AG08396 (cell line): ENCODE results near the gene BEND3.
"Not testable (repeated sequence)": the region's sequence is repeated elsewhere in the genome, so short reads cannot be mapped to it uniquely, and the experiment has no call there.

ENCODE experiments used
- DNase-seq: peaks from one replicate; pipeline ENCODE4 v3.0.0; 2012; ENCODE audit warnings: low spot score, mixed read lengths

BEND3 gene

DNA sequence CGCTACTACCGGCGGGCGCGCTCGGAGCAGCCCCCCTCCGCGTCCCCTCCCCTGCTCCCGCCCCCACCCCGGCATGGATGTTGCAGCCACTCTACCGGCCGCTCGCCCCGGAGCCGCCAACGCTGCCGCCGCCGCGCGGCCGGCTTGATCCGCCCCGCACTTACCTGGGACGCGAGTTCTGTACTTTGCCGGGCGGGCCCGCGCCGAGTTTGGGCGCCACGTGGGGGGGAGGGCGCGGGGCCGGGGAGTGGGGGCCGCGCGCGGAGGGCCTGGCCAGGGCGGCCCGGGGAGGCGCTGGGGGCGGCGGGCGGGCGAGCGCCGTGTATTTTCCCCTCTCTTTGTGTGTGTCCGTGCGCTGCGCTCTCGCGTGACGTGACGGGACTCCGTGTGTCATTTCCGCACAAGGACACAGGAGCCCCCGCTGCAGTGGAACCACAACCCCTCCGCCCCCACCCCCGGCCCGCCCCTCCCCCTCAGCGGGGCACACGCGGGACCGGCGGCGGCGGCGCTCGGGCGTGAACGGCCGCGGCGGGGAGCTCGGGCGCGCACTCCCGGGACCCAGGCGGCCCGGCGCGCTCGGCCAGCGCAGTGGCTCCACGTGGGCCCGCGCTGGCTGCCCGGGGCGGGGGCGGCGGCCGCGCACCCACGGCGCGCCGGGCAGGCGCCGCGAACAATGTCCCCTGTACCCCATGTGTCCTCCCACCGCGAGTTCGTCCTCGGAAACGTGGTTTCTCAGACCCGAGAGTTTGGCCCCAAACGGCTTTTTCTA, at the start of gene BEND3:
TSS of gene BEND3 (minus strand) at position 590 of the 769 bp plus-strand sequence. CDS start 16,230 bp downstream, outside the sequence.
- peak; percentile 47 for DNase-seq

DNA sequence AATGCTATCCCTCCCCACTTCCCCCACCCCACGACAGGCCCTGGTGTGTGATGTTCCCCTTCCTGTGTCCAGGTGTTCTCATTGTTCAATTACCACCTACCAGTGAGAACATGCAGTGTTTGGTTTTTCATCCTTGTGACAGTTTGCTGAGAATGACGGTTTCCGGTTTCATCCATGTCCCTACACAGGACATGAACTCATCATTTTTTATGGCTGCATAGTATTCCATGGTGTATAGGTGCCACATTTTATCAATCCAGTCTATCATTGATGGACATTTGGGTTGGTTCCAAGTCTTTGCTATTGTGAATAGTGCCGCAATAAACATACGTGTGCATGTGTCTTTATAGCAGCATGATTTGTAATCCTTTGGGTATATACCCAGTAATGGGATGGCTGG, 49.0 kb upstream of the BEND3 start:
- not testable (repeated sequence) for DNase-seq

DNA sequence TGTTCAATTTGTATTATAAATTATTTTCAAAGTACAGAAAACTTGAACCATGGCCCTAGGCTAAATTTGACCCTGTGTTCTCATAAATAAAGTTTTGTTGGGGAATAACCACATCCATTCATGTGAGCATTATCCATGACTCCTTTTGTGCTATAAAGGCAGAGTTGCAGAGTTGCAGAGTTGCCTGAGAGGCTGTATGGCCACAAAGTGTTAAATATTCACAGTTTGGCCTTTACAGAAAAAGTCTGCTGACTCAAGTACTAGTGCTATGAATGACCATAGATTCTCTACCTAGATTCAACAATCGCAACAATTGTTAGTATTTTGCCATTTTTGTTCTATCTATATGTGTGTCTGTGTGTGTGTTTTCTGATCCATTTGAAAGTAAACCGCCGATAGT, 46.2 kb upstream of the BEND3 start:
- DNase-seq: no peak

DNA sequence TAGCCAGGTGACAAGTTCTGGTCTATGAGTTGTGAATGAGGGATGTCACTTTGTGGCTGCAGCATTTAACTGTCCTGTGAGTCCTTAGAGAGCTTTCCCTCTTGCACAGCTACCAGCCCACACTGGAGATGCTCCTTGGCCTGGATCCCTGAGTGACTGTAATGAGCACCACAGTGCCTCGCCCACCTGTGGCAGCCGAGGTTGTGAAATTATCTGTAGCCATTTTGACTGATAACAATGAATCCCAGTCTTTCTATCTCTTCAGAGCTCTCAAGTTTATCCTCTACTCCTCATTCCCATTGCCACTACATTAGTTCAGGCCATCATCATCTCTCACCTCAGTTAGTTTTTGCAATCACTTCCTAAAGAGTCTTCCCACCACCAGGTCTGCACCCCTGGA, 41.3 kb upstream of the BEND3 start:
- DNase-seq: no peak

DNA sequence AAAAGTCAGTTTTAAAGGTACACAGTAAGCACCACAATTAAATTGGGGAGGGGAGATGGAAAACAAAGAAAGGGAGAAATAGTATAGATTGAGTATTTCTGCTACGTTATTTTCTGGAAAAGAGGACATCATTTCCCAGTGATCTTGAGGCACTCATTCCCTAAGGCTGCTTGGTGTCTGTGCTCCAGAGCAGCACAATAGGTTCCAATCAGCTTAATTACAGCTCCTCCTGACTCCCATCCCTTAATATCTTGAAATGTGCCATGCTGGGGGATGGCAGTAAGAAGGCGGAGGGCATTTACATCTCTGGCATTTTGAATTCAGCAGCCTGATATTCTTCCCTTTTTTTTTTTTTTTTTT, 39.5 kb upstream of the BEND3 start:
- DNase-seq: no peak

DNA sequence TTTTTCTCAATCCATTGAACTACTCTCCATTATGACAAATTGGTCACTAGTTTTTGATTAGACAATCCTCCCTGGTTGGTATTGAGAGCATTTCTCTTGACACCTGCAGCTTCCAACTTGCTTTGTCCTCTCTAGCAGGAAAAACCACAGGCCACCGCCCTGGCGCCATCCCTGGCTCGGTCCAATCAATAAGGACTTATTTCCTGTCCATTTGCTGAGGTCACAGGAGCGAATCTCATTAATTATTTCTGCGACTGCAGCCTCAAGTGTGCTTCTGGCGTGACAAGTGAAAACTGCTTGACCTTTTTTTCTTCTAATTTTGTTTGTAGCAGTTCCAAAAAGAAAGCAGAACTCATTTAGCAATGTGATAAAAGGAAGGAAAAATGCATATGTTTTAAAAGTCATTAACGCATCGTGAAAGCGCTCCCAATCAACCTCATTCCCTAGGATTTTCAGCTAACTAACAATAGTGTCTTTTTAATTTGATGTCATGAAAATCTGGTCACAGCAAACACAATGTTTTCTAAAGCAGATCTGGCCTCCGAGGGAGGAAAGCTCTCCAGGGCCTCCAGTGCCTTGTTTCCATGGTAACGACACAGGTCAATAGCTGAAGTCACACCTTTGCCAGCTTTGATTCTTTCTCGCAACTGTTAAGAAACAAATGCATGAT, 39.0 kb upstream of the BEND3 start:
- no peak for DNase-seq

DNA sequence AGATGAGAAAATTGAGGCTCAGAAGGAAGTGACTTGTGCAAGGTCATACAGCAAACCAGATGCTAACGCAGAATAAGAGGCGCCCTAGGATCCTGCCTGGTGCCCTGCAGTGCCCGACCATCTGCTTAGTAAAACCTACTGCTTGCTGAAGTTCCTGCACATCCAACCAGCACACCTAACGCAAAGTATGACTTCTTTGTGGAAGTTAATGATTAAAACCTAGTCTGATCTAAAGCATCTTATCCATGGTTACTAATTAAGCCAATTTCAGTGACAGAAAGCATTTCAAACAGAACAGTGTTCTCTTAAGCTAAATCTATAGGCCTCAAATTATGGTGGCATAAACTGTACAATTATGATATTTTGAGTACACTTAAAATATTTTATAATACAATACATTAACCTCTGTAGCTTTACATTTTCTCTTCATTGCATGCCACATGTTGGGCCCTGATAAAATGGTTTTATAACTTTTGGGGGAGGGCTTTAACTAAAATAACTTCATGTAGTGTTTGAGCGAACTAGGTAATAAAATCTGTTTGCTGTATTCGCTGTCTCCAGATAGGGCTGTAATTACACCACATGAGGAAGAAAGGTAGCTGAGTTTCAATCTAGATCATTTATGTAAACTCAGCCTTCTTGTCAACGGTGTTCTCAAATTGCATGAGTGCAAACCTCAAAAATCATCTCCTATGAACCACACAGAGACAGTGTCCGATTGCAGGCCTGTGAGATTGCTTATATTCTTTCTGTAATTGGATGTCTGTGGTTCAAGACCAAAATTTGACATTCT, 37.5 kb upstream of the BEND3 start:
- DNase-seq: no peak

DNA sequence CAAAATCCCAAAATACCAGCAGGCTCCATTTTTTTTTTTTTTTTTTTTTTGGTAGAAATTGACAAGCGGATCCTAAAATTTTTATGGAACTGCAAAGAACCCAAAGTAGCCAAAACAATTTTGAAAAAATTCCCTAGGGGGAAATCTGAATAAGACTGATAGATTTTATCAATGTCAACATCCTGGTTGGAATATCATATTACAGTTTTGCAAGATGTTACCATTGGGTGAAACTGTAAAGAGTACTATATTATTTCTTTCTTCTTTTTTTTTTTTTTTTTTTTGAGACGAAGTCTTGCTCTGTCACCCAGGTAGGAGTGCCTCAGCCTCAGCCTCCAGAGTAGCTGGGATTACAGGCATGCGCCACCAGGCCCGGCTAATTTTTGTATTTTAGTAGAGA, 29.4 kb upstream of the BEND3 start:
- no peak for DNase-seq

DNA sequence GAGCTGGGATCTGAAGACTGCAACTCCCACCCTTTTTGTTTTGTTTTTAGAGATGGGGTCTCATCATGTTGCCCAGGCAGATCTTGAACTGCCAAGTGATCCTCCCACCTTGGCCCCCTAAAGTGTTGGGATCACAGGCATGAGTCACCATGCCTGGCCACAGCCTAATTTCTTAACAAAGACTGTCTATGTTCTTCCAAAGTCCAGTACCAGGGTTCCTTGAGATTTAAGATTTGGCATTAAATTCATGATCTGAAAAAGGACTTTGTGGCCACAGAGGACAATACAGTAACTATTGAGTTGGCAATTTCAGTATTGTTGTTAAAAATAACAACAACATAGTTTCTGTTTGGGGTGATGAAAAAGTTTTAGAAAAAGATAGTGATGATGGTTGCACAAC, 28.7 kb upstream of the BEND3 start:
- no peak for DNase-seq

DNA sequence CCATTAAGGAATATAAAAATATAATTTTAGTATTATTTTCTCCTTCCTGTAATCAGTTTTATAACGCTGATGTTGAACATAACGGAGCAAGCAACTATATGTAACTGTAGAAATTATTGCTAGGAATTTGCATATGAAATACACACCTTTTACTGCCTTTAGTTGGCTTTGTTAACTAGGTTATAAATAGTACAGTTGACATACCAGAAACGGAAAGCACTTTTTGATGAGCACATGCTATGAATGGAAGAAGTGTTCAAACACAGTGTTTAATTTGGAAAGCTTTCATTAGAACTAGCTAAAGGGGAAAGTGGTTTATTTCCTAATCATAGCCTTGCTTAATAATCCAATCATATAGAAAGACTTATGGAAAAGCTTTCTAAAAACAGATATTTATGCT, 25.3 kb upstream of the BEND3 start:
- no peak for DNase-seq

DNA sequence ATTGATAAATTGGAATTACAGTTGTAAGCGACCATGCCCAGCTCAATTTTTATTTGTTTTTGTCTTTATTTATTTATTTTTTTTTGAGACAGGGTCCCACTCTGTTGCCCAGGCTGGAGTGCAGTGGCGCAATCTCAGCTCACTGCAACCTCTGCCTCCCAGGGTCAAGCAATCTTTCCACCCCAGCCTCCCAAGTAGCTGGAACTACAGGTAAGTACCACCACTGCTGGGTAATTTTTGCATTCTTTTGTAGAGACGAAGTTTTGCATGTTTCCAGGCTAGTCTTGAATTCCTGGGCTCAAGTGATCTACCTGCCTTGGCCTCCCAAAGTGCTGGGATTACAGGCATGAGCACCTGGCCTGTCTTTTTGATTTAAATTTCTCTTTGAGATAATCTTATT, 21.0 kb upstream of the BEND3 start:
- DNase-seq: not testable (repeated sequence)

DNA sequence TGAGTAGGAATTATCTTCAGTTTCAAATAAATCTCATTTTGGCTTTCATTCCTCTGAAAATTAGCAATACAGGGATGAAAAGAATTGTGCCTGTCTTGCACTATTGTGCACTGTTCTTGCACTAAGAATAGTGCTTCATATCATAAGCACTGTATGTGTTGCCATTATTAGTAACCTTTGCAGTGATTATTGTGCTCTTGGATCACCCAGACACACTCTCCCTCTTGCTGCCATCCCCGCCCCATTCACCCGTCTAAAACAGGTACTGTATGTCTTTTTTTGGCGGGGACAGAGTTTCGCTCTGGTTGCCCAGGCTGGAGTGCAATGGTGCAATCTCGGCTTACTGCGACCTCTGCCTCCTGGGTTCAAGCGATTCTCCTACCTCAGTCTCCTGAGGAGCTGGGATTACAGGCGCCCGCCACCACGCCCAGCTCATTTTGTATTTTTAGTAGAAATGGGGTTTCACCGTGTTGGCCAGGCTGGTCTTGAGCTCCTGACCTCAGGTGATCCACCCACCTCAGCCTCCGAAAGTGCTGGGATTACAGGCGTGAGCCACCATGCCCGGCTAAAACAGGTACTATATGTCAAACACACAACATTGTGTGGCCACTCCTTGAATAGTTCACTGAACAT, 19.8 kb upstream of the BEND3 start:
- not testable (repeated sequence) for DNase-seq

DNA sequence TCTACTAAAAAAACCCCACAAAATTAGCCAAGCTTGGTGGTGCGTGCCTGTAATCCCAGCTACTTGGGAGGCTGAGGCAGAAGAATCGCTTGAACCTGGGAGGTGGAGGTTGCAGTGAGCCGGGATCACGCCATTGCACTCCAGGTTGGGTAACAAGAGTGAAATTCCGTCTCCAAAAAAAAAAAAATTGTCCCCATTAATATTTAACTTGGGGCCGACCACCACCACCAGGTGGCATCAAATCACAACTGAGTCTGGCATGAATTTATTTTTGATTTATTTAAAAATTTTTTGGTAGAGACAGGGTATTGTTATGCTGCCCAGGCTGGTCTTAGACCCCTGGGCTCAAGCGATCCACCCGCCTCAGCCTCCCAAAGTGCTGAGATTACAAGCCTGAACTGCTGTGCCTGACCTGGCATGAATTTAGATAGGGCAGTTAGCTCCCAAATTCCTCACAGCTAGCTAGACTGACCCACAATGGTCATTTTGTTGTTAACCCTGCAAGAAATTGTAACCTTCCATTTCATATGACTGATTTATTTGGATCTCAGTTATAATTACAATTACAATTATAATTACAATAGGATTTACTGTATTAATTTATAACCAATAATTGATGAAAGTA, 17.1 kb upstream of the BEND3 start:
- DNase-seq: no peak

DNA sequence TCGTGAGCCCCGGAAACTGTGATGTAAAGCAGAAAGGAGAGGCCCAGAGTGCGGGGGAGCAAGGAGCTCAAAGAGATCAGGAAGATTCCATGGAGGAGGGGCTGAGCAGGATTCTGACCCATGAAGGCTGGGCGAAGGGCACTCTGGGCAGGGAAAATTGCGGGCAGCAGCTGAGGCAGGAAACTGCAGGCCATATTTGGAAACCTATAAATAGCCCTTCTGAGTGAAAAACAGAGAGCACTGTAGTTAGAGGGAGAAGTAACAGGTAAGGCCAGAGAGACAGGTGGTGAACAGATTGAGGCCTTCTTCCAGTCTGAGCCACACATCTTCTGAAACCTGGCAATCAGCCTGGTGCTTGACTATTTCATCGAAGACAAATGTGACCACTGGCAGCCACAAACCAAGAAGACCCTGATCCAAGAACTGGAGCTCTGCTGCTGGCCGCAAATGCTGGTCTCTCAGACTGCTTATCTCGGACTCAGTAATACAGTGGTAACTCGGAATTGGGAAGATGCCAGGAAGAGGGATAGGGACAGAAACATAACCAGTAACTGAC, 14.1 kb upstream of the BEND3 start:
- DNase-seq: no peak

DNA sequence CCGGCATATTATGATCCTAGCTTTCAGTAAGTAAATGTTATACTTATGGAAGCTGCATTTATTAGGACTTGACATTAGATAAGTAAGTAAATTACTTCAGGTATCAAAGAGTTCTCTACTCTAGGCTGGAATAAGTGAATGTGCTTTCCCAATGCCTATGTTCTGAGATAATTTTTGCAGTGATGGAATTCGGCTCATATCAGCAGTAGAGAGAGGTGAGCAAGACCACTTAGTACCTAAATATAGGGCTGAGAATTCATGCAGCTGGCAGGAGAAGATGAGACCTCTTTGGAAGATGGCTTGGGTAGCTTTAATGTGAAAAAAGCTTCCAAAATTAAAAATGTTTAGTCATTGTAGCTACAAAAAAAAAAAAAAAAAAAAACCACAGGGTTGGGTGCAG, 13.3 kb upstream of the BEND3 start:
- DNase-seq: no peak

DNA sequence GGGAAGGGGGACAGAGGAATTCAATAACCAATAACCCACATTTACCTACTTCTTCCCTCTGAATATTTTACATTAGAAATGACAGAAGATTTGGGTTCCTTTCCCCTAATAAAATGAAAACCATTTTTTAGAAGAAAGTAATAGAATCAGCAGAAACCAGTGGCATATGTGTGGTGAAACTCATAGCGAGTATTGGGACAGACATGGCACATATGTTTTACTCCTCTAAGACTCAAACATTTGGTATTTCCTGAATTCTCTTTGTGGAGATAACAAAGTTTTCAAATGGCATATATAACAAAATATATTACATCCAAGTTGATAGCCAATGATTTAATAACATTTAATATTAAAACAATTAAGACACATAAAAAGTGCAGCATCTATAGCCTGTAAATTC, 12.9 kb upstream of the BEND3 start:
- no peak for DNase-seq

DNA sequence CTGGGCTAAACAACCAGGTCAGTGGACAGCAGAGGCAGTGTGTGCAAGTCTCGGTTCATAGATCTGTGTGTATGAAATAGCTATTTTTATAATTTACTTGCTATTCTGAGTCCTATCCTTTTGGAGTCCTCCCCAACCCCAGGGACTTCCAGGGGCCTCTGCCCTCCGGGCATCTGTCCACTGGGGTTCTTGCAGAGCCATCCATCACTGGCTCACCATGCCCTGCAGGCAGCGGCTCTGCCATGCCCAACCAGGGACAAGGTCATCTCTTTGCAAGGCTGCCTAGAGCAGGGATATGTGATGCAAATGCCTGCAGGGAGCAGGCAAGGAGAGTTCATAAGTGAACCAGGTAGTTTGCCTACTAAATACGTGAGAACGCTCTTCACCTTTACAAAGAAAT, 10.5 kb upstream of the BEND3 start:
- no peak for DNase-seq

DNA sequence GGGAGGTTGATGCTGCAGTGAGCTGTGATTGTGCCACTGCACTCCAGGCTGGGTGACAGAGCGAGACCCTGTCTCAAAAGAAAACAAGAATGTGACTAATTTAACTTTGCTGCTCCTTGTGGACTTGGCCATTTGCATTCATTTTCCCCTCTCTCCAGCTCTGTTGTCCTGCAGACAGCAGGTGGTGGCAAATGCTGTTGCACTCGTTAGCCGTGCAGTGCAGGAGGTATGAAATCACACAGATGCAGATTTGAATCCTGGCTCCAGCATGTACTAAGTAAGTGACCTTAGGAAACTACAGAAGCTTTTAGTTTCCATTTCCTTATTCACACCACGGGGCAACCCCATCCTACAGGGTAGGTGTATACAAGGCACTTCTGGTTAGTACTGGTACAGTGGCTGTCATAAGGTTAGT, 9.6 kb upstream of the BEND3 start:
- no peak for DNase-seq

DNA sequence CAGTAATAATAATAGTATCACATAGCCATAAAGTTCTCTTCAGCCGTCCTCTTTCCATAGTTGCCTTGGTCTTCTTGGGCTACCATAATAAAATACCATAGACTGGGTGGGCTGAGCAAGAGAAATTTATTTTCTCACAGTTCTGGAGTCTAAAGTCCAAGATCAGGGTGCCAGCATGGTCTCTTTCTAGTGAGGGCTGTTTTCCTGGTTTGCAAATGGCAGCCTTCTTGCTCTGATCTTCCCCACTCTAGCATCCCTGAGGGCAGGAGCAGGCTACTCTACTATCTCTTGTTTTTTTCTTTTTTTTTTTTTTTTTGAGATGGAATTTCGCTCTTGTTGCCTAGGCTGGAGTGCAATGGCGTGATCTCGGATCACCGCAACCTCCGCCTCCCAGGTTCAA, 8.2 kb upstream of the BEND3 start:
- DNase-seq: no peak

DNA sequence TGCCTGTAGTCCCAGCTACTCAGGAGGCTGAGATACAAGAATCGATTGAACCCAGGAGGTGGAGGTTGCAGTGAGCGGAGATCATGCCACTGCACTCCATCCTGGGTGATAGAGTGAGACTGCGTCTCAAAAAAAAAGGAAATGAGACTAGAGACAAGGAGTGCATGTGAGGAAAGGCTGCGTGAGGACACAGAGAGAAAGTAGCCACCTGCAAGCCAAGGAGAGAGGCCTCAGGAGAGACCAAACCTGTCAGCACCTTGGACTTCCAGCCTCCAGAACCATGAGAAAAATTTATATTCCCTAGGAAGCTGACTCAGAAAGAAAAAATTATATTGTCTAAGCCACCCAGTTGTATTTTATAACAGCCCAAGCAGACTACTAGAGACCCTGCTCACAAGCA, 7.4 kb upstream of the BEND3 start:
- DNase-seq: no peak

DNA sequence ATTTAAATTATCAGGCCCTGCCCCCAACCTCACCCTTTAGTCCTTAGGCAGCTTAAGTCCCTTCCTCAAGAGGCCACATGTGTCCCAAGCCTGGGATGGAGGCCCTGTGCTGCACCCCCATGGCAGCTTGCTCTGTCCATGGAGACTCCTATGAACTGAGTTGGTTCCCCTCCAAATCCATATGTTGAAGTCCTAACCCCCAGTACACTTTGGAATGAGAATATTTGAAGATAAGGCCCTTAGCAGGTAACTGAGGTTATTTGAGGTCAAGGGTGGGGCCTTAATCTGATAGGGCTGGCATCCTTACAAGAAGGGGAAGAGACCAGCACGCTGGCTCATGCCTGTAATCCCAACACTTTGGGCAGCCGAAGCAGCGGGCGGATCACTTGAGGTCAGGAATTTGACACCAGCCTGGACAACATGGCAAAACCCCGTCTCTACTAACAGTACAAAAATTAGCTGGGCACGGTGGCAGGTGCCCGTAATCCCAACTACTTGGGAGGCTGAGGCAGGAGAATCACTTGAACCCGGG, 6.7 kb upstream of the BEND3 start:
- DNase-seq: no peak

DNA sequence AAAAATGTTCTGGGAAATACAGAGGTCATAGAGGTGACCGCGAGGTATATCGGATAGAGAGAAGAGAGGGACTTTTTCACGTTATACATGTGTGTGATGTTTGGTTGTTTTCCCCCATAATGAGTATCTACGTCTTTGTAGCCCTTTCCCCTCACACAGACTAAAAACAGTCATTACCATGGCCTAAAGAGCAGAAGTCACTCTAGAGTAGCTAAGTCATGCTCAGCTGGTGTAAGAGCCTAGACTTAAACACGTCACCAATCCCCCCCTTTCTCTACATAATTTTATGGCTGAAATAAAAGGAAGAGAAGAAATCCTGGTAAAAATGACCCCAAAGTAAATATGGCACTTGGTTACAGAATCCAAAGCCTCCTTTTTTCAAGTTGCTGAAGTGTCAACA, 6.0 kb upstream of the BEND3 start:
- DNase-seq: no peak
